ENCODE data around the gene DDX19B. TPM values are rescaled to one million over a fixed set of nuclear protein-coding genes. Genes with fewer than 3 reads are reported as not detected.
"Not testable (repeated sequence)": the region's sequence is repeated elsewhere in the genome, so short reads cannot be mapped to it uniquely, and the experiment has no call there.

DDX19B gene
- total RNA-seq (10 to 100 TPM; 15.0 to 21.4 (median 17.4) TPM), polyA plus RNA-seq (10 to 100 TPM; 15.0 to 16.8 (median 16.0) TPM)
- long read RNA-seq, donor 1, transcript DDX19B-201 (12 exons, 3,386 nt) = major isoform, 7 of 9 reads
- long read RNA-seq, donor 1, partial matches to known transcripts = 1 of 9 reads
- long read RNA-seq, donor 1, other reads (novel, unspliced or antisense) = 0 of 9 reads
- long read RNA-seq, donor 2, transcript DDX19B-201 (12 exons, 3,386 nt) = major isoform, 35 of 48 reads
- long read RNA-seq, donor 2, transcript DDX19B-202 (11 exons, 1,692 nt) = minor isoform, 6 of 48 reads
- long read RNA-seq, donor 2, partial matches to known transcripts = 7 of 48 reads
- long read RNA-seq, donor 2, other reads (novel, unspliced or antisense) = 0 of 48 reads

DNA sequence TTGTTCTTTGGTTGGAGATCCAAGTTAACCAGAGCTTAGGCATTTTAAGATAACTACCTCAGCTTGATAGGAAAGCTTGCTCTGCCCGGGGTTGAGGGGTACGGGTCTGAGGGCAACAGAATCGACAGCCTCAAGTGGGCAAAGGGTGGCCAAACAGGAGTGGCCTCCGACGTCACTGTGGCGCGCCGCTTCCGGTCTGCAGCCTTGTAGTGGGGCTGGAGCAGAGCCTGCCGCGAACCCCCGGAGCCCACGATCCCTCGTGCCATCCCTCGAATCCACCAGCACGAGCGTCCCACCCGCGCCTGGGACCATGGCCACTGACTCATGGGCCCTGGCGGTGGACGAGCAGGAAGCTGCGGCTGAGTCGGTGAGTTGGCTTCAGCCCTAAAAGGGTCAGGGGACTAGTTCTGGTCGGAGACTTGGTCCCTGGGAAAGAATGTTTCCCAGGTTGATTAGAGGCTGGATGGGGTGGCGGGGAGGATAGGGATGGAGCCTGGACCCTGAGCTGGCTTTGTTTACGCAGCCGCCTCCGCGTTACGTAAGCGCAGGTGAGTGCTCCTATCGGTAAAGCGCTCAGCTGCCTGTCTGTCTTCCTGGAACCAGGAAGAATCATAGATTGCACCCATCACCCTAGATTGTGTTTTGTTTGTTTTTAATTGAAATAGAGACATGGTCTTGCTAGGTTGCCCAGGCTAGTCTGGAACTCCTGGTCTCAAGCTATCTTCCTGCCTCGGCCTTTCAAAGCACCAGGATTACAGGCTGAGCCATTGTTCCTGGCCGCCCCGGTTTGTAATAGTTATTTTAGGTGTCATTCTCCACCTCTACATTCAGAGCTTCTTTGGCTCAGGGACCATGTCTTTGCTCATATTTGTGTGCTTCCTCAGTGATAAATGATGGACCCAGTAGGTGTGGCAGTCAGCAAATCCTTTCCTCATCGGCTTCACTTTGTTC lies at the start of gene DDX19B:
Gene DDX19B (plus strand): TSS at position 199 of the 951 bp plus-strand sequence. CDS start 112 bp downstream, at position 311.
- H3K9me3 ChIP-seq = peaks cover 14% of the 10 kb centered on the region
- peak within 1 kb of the TSS; percentile 99 for H3K27ac ChIP-seq
- peak; percentile 96 to 97 (median 96) for ATAC-seq
- H3K4me1 ChIP-seq = peaks cover 8% of the 10 kb centered on the region
- 1% methylated on average over 37 of the region's 37 CpGs for WGBS, 3 donors
- peak; percentile 85 to 91 for DNase-seq
- intact Hi-C loops (cut with DNase I) = loop anchor here in 1 of 2 donors (1.0 kb wide), 1 partner anchor 47 kb away; the partner anchor contains the start of gene DDX19A
- H3K36me3 ChIP-seq (ENCODE audit: insufficient read depth in 1 of 2, low read depth in 1 of 2) = peaks cover 0 to 28% of the 10 kb centered on the region in 2 donors
- H3K4me3 ChIP-seq = peak within 1 kb of the TSS; percentile 83
- H3K27me3 ChIP-seq (ENCODE audit: insufficient read depth in 3 of 3, low read length in 2 of 3) = no peaks in the 10 kb centered on the region
- no peak for TF ChIP-seq CTCF (IDR thresholded peaks at IDR 0.05)

- 82 to 86% (median 86%) methylated on average over 4 of the region's 4 CpGs for WGBS, 3 donors
- H3K27ac ChIP-seq; H3K4me3 ChIP-seq; H3K4me1 ChIP-seq; DNase-seq; H3K9me3 ChIP-seq; ATAC-seq; H3K27me3 ChIP-seq (ENCODE audit: insufficient read depth in 3 of 3, low read length in 2 of 3); intact Hi-C loops (cut with DNase I): not testable (repeated sequence)
- H3K36me3 ChIP-seq (ENCODE audit: insufficient read depth in 1 of 2, low read depth in 1 of 2) = peaks cover 14 to 27% of the 10 kb centered on the region in 2 donors
Measured at GRCh38 chr16:70249697-70250096, 49.3 kb upstream of the DDX19B start.

- intact Hi-C loops (cut with DNase I) = no loop called here
- 2 to 4% (median 2%) methylated on average over 44 to 92 of the region's 92 CpGs for WGBS, 3 donors
- peak; percentile 42 to 63 for DNase-seq
Measured at GRCh38 chr16:70250748-70251628, 48.0 kb upstream of the DDX19B start.

More at GRCh38 chr16:70250748-70251628, 48.0 kb upstream of the DDX19B start:
- Histone ChIP-seq H3K4me3 (peak overlapping the region; percentile 72), H3K9me3 (no peaks in the 10 kb centered on the region), H3K4me1 (peaks cover 9% of the 10 kb centered on the region), H3K27me3 (ENCODE audit: insufficient read depth in 3 of 3, low read length in 2 of 3) (no peaks in the 10 kb centered on the region), H3K36me3 (ENCODE audit: insufficient read depth in 1 of 2, low read depth in 1 of 2) (peaks cover 14 to 40% of the 10 kb centered on the region in 2 donors), H3K27ac (peak overlapping the region; percentile 64)
- no peak for TF ChIP-seq CTCF (IDR thresholded peaks at IDR 0.05)
- ATAC-seq = peak; percentile 47 to 76 (median 57)
